IMR-90 (cell line): ENCODE data around the gene TMEM259. TPM values are rescaled to one million over a fixed set of nuclear protein-coding genes. Genes with fewer than 3 reads are reported as not detected.

Source experiments
- ATAC-seq: fragments of 200-7000 bp; cut with Tn5 transposase; 2 replicates; pipeline ENCODE4 v1.9.1; 2020; ENCODE audit warnings: low read depth, mild to moderate bottlenecking, moderate library complexity
- BruUV-seq: library from RNA; stranded (reverse); fragments of 400-500 nt; replicated peaks from 2 replicates; lab custom pipeline; 2021; lab: Mats Ljungman, UMichigan
- CTCF ChIA-PET: fragments of 300-600 bp; formaldehyde crosslinking; extraction: SDS; loops from one replicate; lab custom pipeline; 2021; ENCODE audit warnings: antibody characterized with exemption; lab: Yijun Ruan, JAX
- POLR2A ChIA-PET: fragments of 300-600 bp; sonication (Branson Sonifier 250); formaldehyde crosslinking; loops from one replicate; lab custom pipeline; 2022; ENCODE audit warnings: antibody characterized with exemption; ENCODE audit not compliant: unreplicated experiment; lab: Charles Lee
- DNase-seq: peaks from one replicate; pipeline ENCODE4 v3.0.0; 2013
- H2AFZ ChIP-seq: replicated peaks from 2 replicates; pipeline ENCODE3; 2013; ENCODE audit warnings: low read length, mild to moderate bottlenecking; ENCODE audit not compliant: poor library complexity
- H2AK5ac ChIP-seq: 2 replicates; pipeline ENCODE4 v1.6.1; 2013; ENCODE audit warnings: low read depth, low read length, inconsistent platforms
- H2AK9ac ChIP-seq: replicated peaks from 2 replicates; pipeline ENCODE3; 2013; ENCODE audit warnings: mild to moderate bottlenecking, low read depth, low read length, moderate library complexity; ENCODE audit not compliant: poor library complexity
- H2BK120ac ChIP-seq: 2 replicates; pipeline ENCODE4 v1.6.1; 2013; ENCODE audit warnings: low read depth, low read length, inconsistent platforms
- H2BK15ac ChIP-seq: 3 replicates; pipeline ENCODE4 v1.6.1; 2013; ENCODE audit warnings: low read depth, low read length, inconsistent platforms
- H2BK20ac ChIP-seq: 2 replicates; pipeline ENCODE4 v1.6.1; 2013; ENCODE audit warnings: low read depth, mild to moderate bottlenecking, inconsistent platforms, low read length, moderate library complexity
- H2BK5ac ChIP-seq: 2 replicates; pipeline ENCODE4 v1.6.1; 2013; ENCODE audit warnings: mild to moderate bottlenecking, low read depth, low read length, inconsistent platforms; ENCODE audit not compliant: poor library complexity, severe bottlenecking
- H3K14ac ChIP-seq: replicated peaks from 2 replicates; pipeline ENCODE4 v1.6.1; 2013; ENCODE audit warnings: low read depth, low read length, inconsistent platforms
- H3K18ac ChIP-seq: 2 replicates; pipeline ENCODE4 v1.6.1; 2013; ENCODE audit warnings: low read depth, low read length, control low read depth
- H3K23ac ChIP-seq: 2 replicates; pipeline ENCODE4 v1.6.1; 2013; ENCODE audit warnings: low read depth, low read length, inconsistent platforms
- H3K27ac ChIP-seq: 2 replicates; pipeline ENCODE4 v1.5.1; 2013; ENCODE audit warnings: mild to moderate bottlenecking, control low read depth, low read length; ENCODE audit not compliant: insufficient read depth
- H3K27me3 ChIP-seq: 2 replicates; pipeline ENCODE4 v1.6.1; 2013; ENCODE audit warnings: low read length; ENCODE audit not compliant: control insufficient read depth, insufficient read depth
- H3K36me3 ChIP-seq: 2 replicates; pipeline ENCODE4 v1.6.1; 2013; ENCODE audit warnings: low read length, mixed read lengths; ENCODE audit not compliant: control insufficient read depth, insufficient read depth
- H3K4ac ChIP-seq: 2 replicates; pipeline ENCODE4 v1.6.1; 2013; ENCODE audit warnings: low read depth, low read length, inconsistent platforms
- H3K4me1 ChIP-seq: 2 replicates; pipeline ENCODE4 v1.6.1; 2013; ENCODE audit warnings: low read length, mixed read lengths; ENCODE audit not compliant: control insufficient read depth, insufficient read depth
- H3K4me2 ChIP-seq: 2 replicates; pipeline ENCODE4 v1.6.1; 2013; ENCODE audit warnings: low read depth, mild to moderate bottlenecking, control low read depth, low read length, moderate library complexity
- H3K4me3 ChIP-seq: 2 replicates; pipeline ENCODE4 v1.5.1; 2013; ENCODE audit warnings: low read depth, mild to moderate bottlenecking, control low read depth, low read length, moderate library complexity; ENCODE audit not compliant: insufficient read depth
- H3K56ac ChIP-seq: 2 replicates; pipeline ENCODE4 v1.6.1; 2013; ENCODE audit warnings: low read length, inconsistent platforms; ENCODE audit not compliant: insufficient read depth; ENCODE audit errors: extremely low read depth
- H3K79me1 ChIP-seq, 2 experiments: 2 replicates each; pipeline ENCODE4 v1.6.1; 2013; ENCODE audit warnings: low read length in 2 of 2, inconsistent platforms in 1 of 2, low read depth in 1 of 2
- H3K9ac ChIP-seq: 2 replicates; pipeline ENCODE4 v1.6.1; 2013; ENCODE audit warnings: low read depth, low read length, control low read depth
- H3K9me1 ChIP-seq: 2 replicates; pipeline ENCODE4 v1.6.1; 2013; ENCODE audit warnings: low read length, inconsistent platforms; ENCODE audit not compliant: insufficient read depth
- H3K9me3 ChIP-seq: 2 replicates; pipeline ENCODE4 v1.6.1; 2013; ENCODE audit warnings: low read length; ENCODE audit not compliant: control insufficient read depth, insufficient read depth
- H4K20me1 ChIP-seq: 2 replicates; pipeline ENCODE4 v1.6.1; 2013; ENCODE audit warnings: low read length, inconsistent platforms; ENCODE audit not compliant: insufficient read depth
- H4K5ac ChIP-seq: 2 replicates; pipeline ENCODE4 v1.6.1; 2013; ENCODE audit warnings: mild to moderate bottlenecking, low read depth, low read length, control low read depth
- H4K8ac ChIP-seq, 2 experiments: 2 replicates each; pipeline ENCODE4 v1.6.1; 2013; ENCODE audit warnings: low read depth in 2 of 2, low read length in 2 of 2, control low read depth in 1 of 2, inconsistent platforms in 1 of 2
- H4K91ac ChIP-seq: 2 replicates; pipeline ENCODE4 v1.6.1; 2013; ENCODE audit warnings: low read depth, low read length, inconsistent platforms; ENCODE audit not compliant: insufficient read depth
- BHLHE40 ChIP-seq: fragments of 150-350 bp; IDR thresholded peaks from 2 replicates; pipeline ENCODE4 v1.6.1; 2016; ENCODE audit warnings: mild to moderate bottlenecking, low read depth, low read length
- CEBPB ChIP-seq: IDR thresholded peaks from 2 replicates; pipeline ENCODE4 v1.6.1; 2012; ENCODE audit warnings: low read depth, low read length, improper control_type of control experiment
- CHD1 ChIP-seq: IDR thresholded peaks from 2 replicates; pipeline ENCODE4 v1.6.1; 2012; ENCODE audit warnings: low read depth, low read length, improper control_type of control experiment
- RAD21 ChIP-seq: IDR thresholded peaks from 2 replicates; pipeline ENCODE4 v1.6.1; 2012; ENCODE audit warnings: low read length, improper control_type of control experiment
- SMC3 ChIP-seq: fragments of 150-350 bp; IDR thresholded peaks from 2 replicates; pipeline ENCODE4 v1.6.1; 2016; ENCODE audit warnings: low read depth, mild to moderate bottlenecking, antibody characterized with exemption, low read length, moderate library complexity
- WGBS, 2 experiments: methylation state at CpG; one replicate each; pipeline versions ENCODE4 v1.1.5 to v1.1.7; 2013; ENCODE audit warnings: missing lambda C conversion rate in 2 of 2; ENCODE audit not compliant: insufficient read length in 1 of 2; ENCODE audit errors: extremely low coverage in 2 of 2; 5-methylcytosine and 5-hydroxymethylcytosine counted together
- dilution Hi-C: fragments of 300-500 bp; cut with HindIII; formaldehyde crosslinking; loops from one replicate; pipeline ENCODE4 v1.14.3; 2018; ENCODE audit warnings: low sequenced_read_pairs; ENCODE audit not compliant: unreplicated experiment
- in situ Hi-C: fragments of 300-500 bp; cut with MboI; formaldehyde crosslinking; loops from 3 replicates; pipeline ENCODE4 v1.14.3; 2019; ENCODE audit warnings: low sequenced_read_pairs, inconsistent platforms, mixed read lengths
- intact Hi-C: fragments of 100-400 bp; cut with micrococcal nuclease; formaldehyde crosslinking; loops from 2 replicates; pipeline ENCODE4 v1.10.0; 2022
- polyA plus RNA-seq, 3 experiments: library from polyadenylated mRNA; depleted of rRNA; stranded (reverse); fragments of >200 nt; gene quantifications; 2 replicates each; pipeline ENCODE4 v1.2.3, GENCODE V29; 2012; ENCODE audit warnings: low replicate concordance in 1 of 3
- total RNA-seq: library from RNA; depleted of rRNA; stranded (reverse); fragments of >200 nt; gene quantifications from 2 replicates; pipeline ENCODE4 v1.2.3, GENCODE V29; 2012
- TF ChIP-seq, protein P1 (sequence below): fragments of 150-350 bp; IDR thresholded peaks from 2 replicates; pipeline ENCODE4 v1.6.1; 2016; ENCODE audit warnings: low read depth, mild to moderate bottlenecking, low read length, moderate library complexity, borderline replicate concordance

Gene TMEM259
- total and polyA plus RNA-seq, 2 of the 4 experiments (the other 2 are of a cell fraction) = 22.6 to 153 TPM

DNA sequence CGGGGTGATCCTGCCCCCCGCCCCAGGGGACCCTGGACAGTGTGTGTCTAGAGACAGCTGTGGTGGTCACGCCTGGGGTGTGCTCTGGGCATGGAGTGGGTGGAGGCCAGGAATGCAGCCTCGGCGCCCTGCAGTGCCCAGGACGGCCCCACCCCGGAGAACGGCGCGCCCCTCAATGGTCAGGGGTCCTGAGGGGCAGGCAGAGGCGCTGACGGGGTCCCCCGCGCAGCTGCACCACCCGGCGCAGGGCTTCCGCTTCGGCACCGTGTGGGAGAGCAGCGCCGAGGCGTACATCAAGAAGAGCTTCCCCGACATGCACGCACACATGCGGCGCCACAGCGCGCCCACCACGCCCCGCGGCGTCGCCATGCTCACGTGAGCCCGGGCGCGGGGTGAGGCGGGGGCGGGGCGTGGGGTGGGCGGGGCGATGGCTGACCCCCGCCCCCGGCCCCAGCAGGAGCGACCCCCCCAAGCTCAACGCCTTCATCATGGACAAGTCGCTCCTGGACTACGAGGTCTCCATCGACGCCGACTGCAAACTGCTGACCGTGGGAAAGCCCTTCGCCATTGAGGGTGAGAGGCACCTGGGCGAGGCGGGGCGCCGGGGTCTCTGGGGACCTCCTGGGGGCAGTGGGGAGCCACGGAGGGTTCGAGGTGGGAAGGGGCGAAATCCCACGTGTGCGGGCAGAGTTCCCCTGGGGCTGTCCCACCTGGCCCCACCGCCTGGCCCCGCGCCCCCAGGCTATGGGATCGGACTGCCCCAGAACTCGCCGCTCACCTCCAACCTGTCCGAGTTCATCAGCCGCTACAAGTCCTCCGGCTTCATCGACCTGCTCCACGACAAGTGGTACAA, 13.3 kb downstream of the TMEM259 start:
- no TSS peak for BruUV-seq
- no peak overlapping the region for H2BK5ac ChIP-seq
- no peak overlapping the region for H3K23ac ChIP-seq
- H4K8ac ChIP-seq = no peak overlapping the region
- H3K27me3 ChIP-seq = no peaks in the 10 kb centered on the region
- H3K9ac ChIP-seq = no peak overlapping the region
- H2AK5ac ChIP-seq = peak overlapping the region; percentile 28; the same call in 1 of the 2 replicates
- CTCF ChIA-PET = no interaction called here
- in situ Hi-C loops (no loop called here), intact Hi-C loops (loop anchor here (2.0 kb wide), 1 partner anchor 233 kb away; the partner anchor contains the start of gene ATP5F1D), dilution Hi-C loops (no loop called here)
- peaks cover 17% of the 10 kb centered on the region for H3K4me1 ChIP-seq
- peak overlapping the region; percentile 32 for H2AFZ ChIP-seq
- no peak overlapping the region for H3K4ac ChIP-seq
- H4K5ac ChIP-seq = no peak overlapping the region
- ATAC-seq (no peak), DNase-seq (no peak)
- no peak overlapping the region for H3K18ac ChIP-seq
- 97% methylated on average over 32 of the region's 73 CpGs; no CpG with 5 or more reads in 1 of the 2 experiments for WGBS, 2 experiments
- H3K14ac ChIP-seq = no peak overlapping the region
- H2BK20ac ChIP-seq = no peak overlapping the region
- H2BK15ac ChIP-seq = no peak overlapping the region
- H4K20me1 ChIP-seq = peaks cover 26% of the 10 kb centered on the region
- no peak overlapping the region for H3K4me3 ChIP-seq
- H2BK120ac ChIP-seq = no peak overlapping the region
- no peak overlapping the region for H4K91ac ChIP-seq
- no peak overlapping the region for H3K4me2 ChIP-seq
- no peaks in the 10 kb centered on the region for H3K9me3 ChIP-seq
- POLR2A ChIA-PET = no interaction called here
- H3K79me1 ChIP-seq = peaks cover 0 to 16% of the 10 kb centered on the region in 2 experiments; a peak in 3 of 4 replicates
- no peaks in the 10 kb centered on the region for H3K9me1 ChIP-seq
- no peak overlapping the region for H2AK9ac ChIP-seq
- peaks cover 25% of the 10 kb centered on the region; the same call in 1 of the 2 replicates for H3K36me3 ChIP-seq
- TF ChIP-seq BHLHE40 (no peak), RAD21 (no peak), CHD1 (no peak), SMC3 (no peak), CEBPB (no peak)
- TF ChIP-seq, protein P1, sequence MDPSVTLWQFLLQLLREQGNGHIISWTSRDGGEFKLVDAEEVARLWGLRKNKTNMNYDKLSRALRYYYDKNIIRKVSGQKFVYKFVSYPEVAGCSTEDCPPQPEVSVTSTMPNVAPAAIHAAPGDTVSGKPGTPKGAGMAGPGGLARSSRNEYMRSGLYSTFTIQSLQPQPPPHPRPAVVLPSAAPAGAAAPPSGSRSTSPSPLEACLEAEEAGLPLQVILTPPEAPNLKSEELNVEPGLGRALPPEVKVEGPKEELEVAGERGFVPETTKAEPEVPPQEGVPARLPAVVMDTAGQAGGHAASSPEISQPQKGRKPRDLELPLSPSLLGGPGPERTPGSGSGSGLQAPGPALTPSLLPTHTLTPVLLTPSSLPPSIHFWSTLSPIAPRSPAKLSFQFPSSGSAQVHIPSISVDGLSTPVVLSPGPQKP = no peak
- no peak overlapping the region for H3K56ac ChIP-seq
- H3K27ac ChIP-seq = no peak overlapping the region
